HepG2 (cell line): ENCODE data around the gene CLPTM1. TPM values are rescaled to one million over a fixed set of nuclear protein-coding genes. Genes with fewer than 3 reads are reported as not detected.

Source experiments
- HNRNPLL ChIP-seq: fragments of 200-400 bp; formaldehyde crosslinking; IDR thresholded peaks from 2 replicates; pipeline ENCODE4 v1.6.1; 2017; ENCODE audit warnings: mild to moderate bottlenecking, low read depth, low read length; ENCODE audit not compliant: poor library complexity, severe bottlenecking
- POLR2A ChIP-seq, 2 experiments: IDR thresholded peaks; 2 replicates each; pipeline ENCODE4 v1.6.1; 2011; ENCODE audit warnings: low read depth in 2 of 2, low read length in 2 of 2, mild to moderate bottlenecking in 1 of 2, moderate library complexity in 1 of 2; ENCODE audit not compliant: insufficient read depth in 1 of 2
- ZNF180 ChIP-seq: sonication (generic); formaldehyde crosslinking; IDR thresholded peaks from 2 replicates; pipeline ENCODE4 v1.4.0; 2020; ENCODE audit warnings: low read depth, missing genetic modification reagents, borderline replicate concordance
- ZNF501 ChIP-seq: sonication (generic); formaldehyde crosslinking; IDR thresholded peaks from 2 replicates; pipeline ENCODE4 v1.5.1; 2020; ENCODE audit warnings: mild to moderate bottlenecking, moderate library complexity, missing genetic modification reagents
- ZNF776 ChIP-seq: sonication (generic); formaldehyde crosslinking; IDR thresholded peaks from 2 replicates; pipeline ENCODE4 v1.4.0; 2020; ENCODE audit warnings: mild to moderate bottlenecking, missing genetic modification reagents
- ZNF777 ChIP-seq: sonication (generic); formaldehyde crosslinking; IDR thresholded peaks from 2 replicates; pipeline ENCODE4 v1.4.0; 2020; ENCODE audit warnings: missing genetic modification reagents
- ZNF780A ChIP-seq: sonication (generic); formaldehyde crosslinking; IDR thresholded peaks from 2 replicates; pipeline ENCODE4 v1.8.0; 2022; ENCODE audit warnings: mild to moderate bottlenecking, missing genetic modification reagents, moderate library complexity
- polyA plus RNA-seq, 8 experiments: library from polyadenylated mRNA; depleted of rRNA in 3 of 8; stranded (reverse) in 7 of 8; unstranded in 1 of 8; fragments of >200 nt; fragmentation: Illumina TruSeq in 4 of 8; extraction: Trizol in 4 of 8; gene quantifications; 2 replicates each; pipeline versions ENCODE4 v1.2.1 to v1.2.3, GENCODE V29; 2011 to 2016; ENCODE audit warnings: low read depth in 4 of 8, missing spikeins in 1 of 8, mixed read lengths in 1 of 8; ENCODE audit not compliant: insufficient read depth in 1 of 8
- total RNA-seq, 5 experiments: library from RNA; depleted of rRNA; stranded (reverse); fragments of >200 nt; fragmentation: Illumina TruSeq; extraction: Trizol; gene quantifications; 2 replicates each; pipeline ENCODE4 v1.2.3, GENCODE V29; 2016; ENCODE audit warnings: low read depth in 1 of 5
- TF ChIP-seq, protein P1 (sequence below): sonication (generic); formaldehyde crosslinking; IDR thresholded peaks from 2 replicates; pipeline ENCODE4 v1.5.0; 2020; ENCODE audit warnings: mild to moderate bottlenecking, missing genetic modification reagents
- TF ChIP-seq, protein P2 (sequence below): sonication (generic); formaldehyde crosslinking; IDR thresholded peaks from 2 replicates; pipeline ENCODE4 v1.4.0; 2020; ENCODE audit warnings: missing genetic modification reagents, borderline replicate concordance
- TF ChIP-seq, protein P3 (sequence below): sonication (generic); formaldehyde crosslinking; IDR thresholded peaks from 2 replicates; pipeline ENCODE4 v1.5.0; 2020; ENCODE audit warnings: missing genetic modification reagents, mild to moderate bottlenecking, borderline replicate concordance
- TF ChIP-seq, protein P4 (sequence below): sonication (generic); formaldehyde crosslinking; IDR thresholded peaks from 2 replicates; pipeline ENCODE4 v1.4.0; 2020; ENCODE audit warnings: missing genetic modification reagents
- TF ChIP-seq, protein P5 (sequence below): sonication (generic); formaldehyde crosslinking; IDR thresholded peaks from 2 replicates; pipeline ENCODE4 v1.4.0; 2020; ENCODE audit warnings: mild to moderate bottlenecking, missing genetic modification reagents
- TF ChIP-seq, protein P6 (sequence below), 2 experiments: sonication (generic) in 1 of 2; formaldehyde crosslinking in 1 of 2; IDR thresholded peaks; 2 replicates each; pipeline versions ENCODE4 v1.4.0 to v1.6.1; 2018 to 2020; ENCODE audit warnings: missing genetic modification reagents in 2 of 2, borderline replicate concordance in 1 of 2, low read depth in 1 of 2, mild to moderate bottlenecking in 1 of 2, missing biosample characterization in 1 of 2

The CLPTM1 gene
- total and polyA plus RNA-seq, 2 of the 13 experiments (the other 11 are each of a cell fraction or from before 2014, with no cell fraction given) = 34.9 to 42.8 TPM

DNA sequence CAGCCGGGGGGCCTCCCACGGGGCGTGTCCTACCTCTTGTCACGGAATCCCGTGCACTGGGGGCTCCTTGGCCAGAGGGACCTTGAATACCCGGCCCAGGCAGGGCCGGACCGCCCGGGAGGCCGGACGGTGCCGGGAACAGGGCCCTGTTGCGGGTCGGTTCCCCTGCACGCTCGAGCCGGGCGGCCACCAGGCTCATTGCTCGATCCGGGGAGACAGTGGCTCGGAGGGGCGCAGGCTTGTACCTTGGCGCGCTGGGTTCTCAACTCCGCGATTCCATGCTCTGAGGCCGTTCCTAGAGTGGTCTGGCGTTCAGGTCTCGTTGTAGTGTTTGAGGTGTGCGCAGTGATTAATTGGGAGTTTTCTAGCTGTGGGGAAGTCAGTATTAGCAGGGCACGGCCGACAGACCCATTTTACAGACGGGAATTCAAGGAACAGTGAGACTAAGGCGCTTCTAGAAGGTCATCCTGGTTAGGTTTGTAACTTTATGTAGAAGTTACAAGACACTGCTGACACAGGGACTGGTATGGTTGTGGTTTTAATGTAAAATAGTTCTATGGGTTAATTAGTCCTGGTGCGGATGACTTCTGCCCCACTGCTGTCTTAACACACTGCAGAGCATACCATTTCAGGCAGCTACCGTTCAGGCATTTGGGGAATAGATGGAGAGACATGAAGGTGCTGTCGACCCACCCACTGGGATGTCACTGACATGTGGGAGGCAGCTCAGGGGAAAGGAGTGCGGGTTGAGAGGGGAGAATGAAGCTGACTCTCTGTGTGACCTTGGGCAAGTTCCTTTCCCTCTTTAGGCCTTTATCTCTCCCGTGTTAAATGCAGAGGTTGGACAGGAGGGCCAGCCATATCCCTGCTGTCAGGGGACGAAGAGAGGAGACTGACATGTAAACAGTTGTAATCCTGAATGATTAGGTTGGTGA, 592 bp downstream of the CLPTM1 start (continued):
- TF ChIP-seq, protein P1, sequence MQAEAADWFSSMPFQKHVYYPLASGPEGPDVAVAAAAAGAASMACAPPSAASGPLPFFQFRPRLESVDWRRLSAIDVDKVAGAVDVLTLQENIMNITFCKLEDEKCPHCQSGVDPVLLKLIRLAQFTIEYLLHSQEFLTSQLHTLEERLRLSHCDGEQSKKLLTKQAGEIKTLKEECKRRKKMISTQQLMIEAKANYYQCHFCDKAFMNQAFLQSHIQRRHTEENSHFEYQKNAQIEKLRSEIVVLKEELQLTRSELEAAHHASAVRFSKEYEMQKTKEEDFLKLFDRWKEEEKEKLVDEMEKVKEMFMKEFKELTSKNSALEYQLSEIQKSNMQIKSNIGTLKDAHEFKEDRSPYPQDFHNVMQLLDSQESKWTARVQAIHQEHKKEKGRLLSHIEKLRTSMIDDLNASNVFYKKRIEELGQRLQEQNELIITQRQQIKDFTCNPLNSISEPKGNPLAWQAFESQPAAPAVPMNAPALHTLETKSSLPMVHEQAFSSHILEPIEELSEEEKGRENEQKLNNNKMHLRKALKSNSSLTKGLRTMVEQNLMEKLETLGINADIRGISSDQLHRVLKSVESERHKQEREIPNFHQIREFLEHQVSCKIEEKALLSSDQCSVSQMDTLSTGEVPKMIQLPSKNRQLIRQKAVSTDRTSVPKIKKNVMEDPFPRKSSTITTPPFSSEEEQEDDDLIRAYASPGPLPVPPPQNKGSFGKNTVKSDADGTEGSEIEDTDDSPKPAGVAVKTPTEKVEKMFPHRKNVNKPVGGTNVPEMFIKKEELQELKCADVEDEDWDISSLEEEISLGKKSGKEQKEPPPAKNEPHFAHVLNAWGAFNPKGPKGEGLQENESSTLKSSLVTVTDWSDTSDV = peak; percentile 25; the same call in 1 of the 2 replicates
- TF ChIP-seq ZNF501 (CRISPR knock-in tag) (peak; percentile 0; the same call in 1 of the 2 replicates), HNRNPLL (no peak), ZNF780A (CRISPR knock-in tag) (peak; percentile 45; the same call in 1 of the 2 replicates), ZNF776 (CRISPR knock-in tag) (no peak), ZNF777 (peak; percentile 22; the same call in 1 of the 2 replicates), ZNF180 (no peak), POLR2A (IDR thresholded peaks at IDR 0.05; ENCODE audit: insufficient read depth in 1 of 2, low read depth in 2 of 2, low read length in 2 of 2) (peak in 1 of 2 experiments; percentile 44; a peak in 1 of 4 replicates)
- TF ChIP-seq, protein P2, sequence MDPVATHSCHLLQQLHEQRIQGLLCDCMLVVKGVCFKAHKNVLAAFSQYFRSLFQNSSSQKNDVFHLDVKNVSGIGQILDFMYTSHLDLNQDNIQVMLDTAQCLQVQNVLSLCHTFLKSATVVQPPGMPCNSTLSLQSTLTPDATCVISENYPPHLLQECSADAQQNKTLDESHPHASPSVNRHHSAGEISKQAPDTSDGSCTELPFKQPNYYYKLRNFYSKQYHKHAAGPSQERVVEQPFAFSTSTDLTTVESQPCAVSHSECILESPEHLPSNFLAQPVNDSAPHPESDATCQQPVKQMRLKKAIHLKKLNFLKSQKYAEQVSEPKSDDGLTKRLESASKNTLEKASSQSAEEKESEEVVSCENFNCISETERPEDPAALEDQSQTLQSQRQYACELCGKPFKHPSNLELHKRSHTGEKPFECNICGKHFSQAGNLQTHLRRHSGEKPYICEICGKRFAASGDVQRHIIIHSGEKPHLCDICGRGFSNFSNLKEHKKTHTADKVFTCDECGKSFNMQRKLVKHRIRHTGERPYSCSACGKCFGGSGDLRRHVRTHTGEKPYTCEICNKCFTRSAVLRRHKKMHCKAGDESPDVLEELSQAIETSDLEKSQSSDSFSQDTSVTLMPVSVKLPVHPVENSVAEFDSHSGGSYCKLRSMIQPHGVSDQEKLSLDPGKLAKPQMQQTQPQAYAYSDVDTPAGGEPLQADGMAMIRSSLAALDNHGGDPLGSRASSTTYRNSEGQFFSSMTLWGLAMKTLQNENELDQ (CRISPR knock-in tag) = no peak
- TF ChIP-seq, protein P3, sequence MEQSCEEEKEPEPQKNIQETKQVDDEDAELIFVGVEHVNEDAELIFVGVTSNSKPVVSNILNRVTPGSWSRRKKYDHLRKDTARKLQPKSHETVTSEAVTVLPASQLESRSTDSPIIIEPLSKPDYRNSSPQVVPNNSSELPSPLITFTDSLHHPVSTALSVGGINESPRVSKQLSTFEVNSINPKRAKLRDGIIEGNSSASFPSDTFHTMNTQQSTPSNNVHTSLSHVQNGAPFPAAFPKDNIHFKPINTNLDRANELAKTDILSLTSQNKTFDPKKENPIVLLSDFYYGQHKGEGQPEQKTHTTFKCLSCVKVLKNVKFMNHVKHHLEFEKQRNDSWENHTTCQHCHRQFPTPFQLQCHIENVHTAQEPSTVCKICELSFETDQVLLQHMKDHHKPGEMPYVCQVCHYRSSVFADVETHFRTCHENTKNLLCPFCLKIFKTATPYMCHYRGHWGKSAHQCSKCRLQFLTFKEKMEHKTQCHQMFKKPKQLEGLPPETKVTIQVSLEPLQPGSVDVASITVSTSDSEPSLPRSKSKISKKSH = peak; percentile 37
- TF ChIP-seq, protein P4, sequence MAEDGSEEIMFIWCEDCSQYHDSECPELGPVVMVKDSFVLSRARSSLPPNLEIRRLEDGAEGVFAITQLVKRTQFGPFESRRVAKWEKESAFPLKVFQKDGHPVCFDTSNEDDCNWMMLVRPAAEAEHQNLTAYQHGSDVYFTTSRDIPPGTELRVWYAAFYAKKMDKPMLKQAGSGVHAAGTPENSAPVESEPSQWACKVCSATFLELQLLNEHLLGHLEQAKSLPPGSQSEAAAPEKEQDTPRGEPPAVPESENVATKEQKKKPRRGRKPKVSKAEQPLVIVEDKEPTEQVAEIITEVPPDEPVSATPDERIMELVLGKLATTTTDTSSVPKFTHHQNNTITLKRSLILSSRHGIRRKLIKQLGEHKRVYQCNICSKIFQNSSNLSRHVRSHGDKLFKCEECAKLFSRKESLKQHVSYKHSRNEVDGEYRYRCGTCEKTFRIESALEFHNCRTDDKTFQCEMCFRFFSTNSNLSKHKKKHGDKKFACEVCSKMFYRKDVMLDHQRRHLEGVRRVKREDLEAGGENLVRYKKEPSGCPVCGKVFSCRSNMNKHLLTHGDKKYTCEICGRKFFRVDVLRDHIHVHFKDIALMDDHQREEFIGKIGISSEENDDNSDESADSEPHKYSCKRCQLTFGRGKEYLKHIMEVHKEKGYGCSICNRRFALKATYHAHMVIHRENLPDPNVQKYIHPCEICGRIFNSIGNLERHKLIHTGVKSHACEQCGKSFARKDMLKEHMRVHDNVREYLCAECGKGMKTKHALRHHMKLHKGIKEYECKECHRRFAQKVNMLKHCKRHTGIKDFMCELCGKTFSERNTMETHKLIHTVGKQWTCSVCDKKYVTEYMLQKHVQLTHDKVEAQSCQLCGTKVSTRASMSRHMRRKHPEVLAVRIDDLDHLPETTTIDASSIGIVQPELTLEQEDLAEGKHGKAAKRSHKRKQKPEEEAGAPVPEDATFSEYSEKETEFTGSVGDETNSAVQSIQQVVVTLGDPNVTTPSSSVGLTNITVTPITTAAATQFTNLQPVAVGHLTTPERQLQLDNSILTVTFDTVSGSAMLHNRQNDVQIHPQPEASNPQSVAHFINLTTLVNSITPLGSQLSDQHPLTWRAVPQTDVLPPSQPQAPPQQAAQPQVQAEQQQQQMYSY (CRISPR knock-in tag) = no peak
- TF ChIP-seq, protein P5, sequence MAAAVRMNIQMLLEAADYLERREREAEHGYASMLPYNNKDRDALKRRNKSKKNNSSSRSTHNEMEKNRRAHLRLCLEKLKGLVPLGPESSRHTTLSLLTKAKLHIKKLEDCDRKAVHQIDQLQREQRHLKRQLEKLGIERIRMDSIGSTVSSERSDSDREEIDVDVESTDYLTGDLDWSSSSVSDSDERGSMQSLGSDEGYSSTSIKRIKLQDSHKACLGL (CRISPR knock-in tag) = 0 out of 2 replicates have a peak, but pooled peaks have one; percentile 28
- TF ChIP-seq, protein P6, sequence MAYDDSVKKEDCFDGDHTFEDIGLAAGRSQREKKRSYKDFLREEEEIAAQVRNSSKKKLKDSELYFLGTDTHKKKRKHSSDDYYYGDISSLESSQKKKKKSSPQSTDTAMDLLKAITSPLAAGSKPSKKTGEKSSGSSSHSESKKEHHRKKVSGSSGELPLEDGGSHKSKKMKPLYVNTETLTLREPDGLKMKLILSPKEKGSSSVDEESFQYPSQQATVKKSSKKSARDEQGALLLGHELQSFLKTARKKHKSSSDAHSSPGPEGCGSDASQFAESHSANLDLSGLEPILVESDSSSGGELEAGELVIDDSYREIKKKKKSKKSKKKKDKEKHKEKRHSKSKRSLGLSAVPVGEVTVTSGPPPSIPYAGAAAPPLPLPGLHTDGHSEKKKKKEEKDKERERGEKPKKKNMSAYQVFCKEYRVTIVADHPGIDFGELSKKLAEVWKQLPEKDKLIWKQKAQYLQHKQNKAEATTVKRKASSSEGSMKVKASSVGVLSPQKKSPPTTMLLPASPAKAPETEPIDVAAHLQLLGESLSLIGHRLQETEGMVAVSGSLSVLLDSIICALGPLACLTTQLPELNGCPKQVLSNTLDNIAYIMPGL (CRISPR knock-in tag; IDR thresholded peaks at IDR 0.05; ENCODE audit: borderline replicate concordance in 1 of 2, low read depth in 1 of 2) = peak in 1 of 2 experiments; percentile 19; a peak in 1 of 4 replicates
